Gastroesophageal sphincter (tissue), 4 donors: ENCODE results near the gene B9D1. TPM values are rescaled to one million over a fixed set of nuclear protein-coding genes. Genes with fewer than 3 reads are reported as not detected.

ENCODE experiments used
- ATAC-seq: fragments of 150-250 bp; one replicate; pipeline ENCODE4 v1.9.1; 2016; ENCODE audit warnings: mild to moderate bottlenecking, moderate library complexity
- H3K27ac ChIP-seq, 4 donors: fragments of 200-600 bp; sonication (generic) in 3 of 4; 1 replicate in 3 of 4; 2 replicates in 1 of 4; pipeline ENCODE4 v1.5.1; 2016 to 2019
- H3K27me3 ChIP-seq: fragments of 200-600 bp; sonication (generic); one replicate; pipeline ENCODE4 v1.5.1; 2019
- H3K36me3 ChIP-seq, 2 donors: fragments of 200-600 bp; sonication (generic); one replicate each; pipeline ENCODE4 v1.5.1; 2019; ENCODE audit warnings: control low read depth in 1 of 2
- H3K4me1 ChIP-seq, 3 donors: fragments of 200-600 bp; sonication (generic); 1 replicate in 2 of 3; 2 replicates in 1 of 3; pipeline ENCODE4 v1.5.1; 2016 to 2019; ENCODE audit warnings: control low read depth in 2 of 3
- H3K4me3 ChIP-seq, 2 donors: fragments of 200-600 bp; sonication (generic); one replicate each; pipeline ENCODE4 v1.5.1; 2019; ENCODE audit warnings: mild to moderate bottlenecking in 1 of 2, moderate library complexity in 1 of 2
- H3K9me3 ChIP-seq, 3 donors: fragments of 200-600 bp; sonication (generic); one replicate each; pipeline ENCODE4 v1.5.1; 2017 to 2019; ENCODE audit warnings: control low read depth in 2 of 3
- EP300 ChIP-seq: sonication (generic); formaldehyde crosslinking; IDR thresholded peaks from one replicate; pipeline ENCODE4 v1.6.1; 2017; ENCODE audit warnings: antibody characterized with exemption, mild to moderate bottlenecking
- POLR2A ChIP-seq, 2 donors: fragments of 450-650 bp; IDR thresholded peaks; one replicate each; pipeline ENCODE4 v1.6.1; 2017; ENCODE audit warnings: antibody characterized with exemption in 2 of 2, mild to moderate bottlenecking in 2 of 2, moderate library complexity in 1 of 2
- POLR2AphosphoS5 ChIP-seq: sonication (generic); formaldehyde crosslinking; IDR thresholded peaks from one replicate; pipeline ENCODE4 v1.6.1; 2017; ENCODE audit warnings: antibody characterized with exemption
- WGBS, 2 donors: methylation state at CpG; one replicate each; pipeline ENCODE4 v1.1.5; 2018; ENCODE audit warnings: low coverage in 1 of 2; 5-methylcytosine and 5-hydroxymethylcytosine counted together
- total RNA-seq, 4 donors: library from RNA; depleted of rRNA; stranded (reverse); fragments of >200 nt; gene quantifications; one replicate each; pipeline ENCODE4 v1.1.0, GENCODE V29; 2016
- TF ChIP-seq, protein P1 (sequence below), 4 experiments: fragments of 200-600 bp in 2 of 4; fragments of 450-650 bp in 2 of 4; sonication (generic) in 1 of 4; IDR thresholded peaks; one replicate each; pipeline ENCODE4 v1.5.1; 2017 to 2019; ENCODE audit warnings: antibody characterized with exemption in 4 of 4, mild to moderate bottlenecking in 2 of 4, moderate library complexity in 2 of 4

Gene B9D1
- total RNA-seq, 4 donors from 2014 or later, result 10.5 to 30.2 (median 16.2) TPM

DNA sequence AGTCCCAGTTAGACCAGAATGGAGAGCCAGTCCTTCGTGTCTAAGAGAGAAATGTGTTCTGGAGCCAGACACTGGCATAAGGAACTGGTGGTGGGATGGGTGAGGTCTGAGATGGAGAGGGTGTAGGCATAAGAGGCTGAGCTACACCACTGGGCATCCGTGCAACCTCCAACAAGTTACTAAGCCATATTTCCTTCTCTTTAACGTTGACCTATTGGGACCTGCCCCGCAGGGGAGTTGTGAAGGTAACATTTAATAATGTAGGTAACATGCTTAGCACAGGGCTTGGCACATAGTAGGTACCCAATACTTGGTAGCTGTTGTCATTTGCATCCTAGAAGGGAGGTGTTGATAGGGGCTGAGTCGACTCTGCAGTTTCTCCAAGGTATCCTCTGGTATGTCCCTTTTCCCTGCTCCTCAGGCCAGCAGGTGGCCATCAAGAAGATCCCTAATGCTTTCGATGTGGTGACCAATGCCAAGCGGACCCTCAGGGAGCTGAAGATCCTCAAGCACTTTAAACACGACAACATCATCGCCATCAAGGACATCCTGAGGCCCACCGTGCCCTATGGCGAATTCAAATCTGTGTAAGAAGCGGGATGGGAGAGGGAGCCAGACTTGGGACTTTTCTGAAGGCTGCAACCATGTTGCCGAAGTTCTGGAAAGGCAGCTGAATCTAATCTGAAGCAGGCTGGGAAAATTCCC is 17.0 kb upstream of the B9D1 start:
- WGBS, 2 donors, result 68 to 87% methylated on average over 3 to 11 of the region's 13 CpGs
- no peak for ATAC-seq
- Histone ChIP-seq H3K27ac (peak overlapping the region in 3 of 4 donors; percentile 92 to 98 (median 95)), H3K4me3 (peak overlapping the region; percentile 67 to 88), H3K36me3 (peaks cover 0 to 48% of the 10 kb centered on the region in 2 donors), H3K27me3 (no peaks in the 10 kb centered on the region), H3K9me3 (no peaks in the 10 kb centered on the region), H3K4me1 (peaks cover 0 to 75% (median 29%) of the 10 kb centered on the region in 3 donors)
- TF ChIP-seq, protein P1, sequence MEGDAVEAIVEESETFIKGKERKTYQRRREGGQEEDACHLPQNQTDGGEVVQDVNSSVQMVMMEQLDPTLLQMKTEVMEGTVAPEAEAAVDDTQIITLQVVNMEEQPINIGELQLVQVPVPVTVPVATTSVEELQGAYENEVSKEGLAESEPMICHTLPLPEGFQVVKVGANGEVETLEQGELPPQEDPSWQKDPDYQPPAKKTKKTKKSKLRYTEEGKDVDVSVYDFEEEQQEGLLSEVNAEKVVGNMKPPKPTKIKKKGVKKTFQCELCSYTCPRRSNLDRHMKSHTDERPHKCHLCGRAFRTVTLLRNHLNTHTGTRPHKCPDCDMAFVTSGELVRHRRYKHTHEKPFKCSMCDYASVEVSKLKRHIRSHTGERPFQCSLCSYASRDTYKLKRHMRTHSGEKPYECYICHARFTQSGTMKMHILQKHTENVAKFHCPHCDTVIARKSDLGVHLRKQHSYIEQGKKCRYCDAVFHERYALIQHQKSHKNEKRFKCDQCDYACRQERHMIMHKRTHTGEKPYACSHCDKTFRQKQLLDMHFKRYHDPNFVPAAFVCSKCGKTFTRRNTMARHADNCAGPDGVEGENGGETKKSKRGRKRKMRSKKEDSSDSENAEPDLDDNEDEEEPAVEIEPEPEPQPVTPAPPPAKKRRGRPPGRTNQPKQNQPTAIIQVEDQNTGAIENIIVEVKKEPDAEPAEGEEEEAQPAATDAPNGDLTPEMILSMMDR (IDR thresholded peaks at IDR 0.05), result no peak
- TF ChIP-seq POLR2A (IDR thresholded peaks at IDR 0.05) (no peak), POLR2AphosphoS5 (no peak), EP300 (no peak)

DNA sequence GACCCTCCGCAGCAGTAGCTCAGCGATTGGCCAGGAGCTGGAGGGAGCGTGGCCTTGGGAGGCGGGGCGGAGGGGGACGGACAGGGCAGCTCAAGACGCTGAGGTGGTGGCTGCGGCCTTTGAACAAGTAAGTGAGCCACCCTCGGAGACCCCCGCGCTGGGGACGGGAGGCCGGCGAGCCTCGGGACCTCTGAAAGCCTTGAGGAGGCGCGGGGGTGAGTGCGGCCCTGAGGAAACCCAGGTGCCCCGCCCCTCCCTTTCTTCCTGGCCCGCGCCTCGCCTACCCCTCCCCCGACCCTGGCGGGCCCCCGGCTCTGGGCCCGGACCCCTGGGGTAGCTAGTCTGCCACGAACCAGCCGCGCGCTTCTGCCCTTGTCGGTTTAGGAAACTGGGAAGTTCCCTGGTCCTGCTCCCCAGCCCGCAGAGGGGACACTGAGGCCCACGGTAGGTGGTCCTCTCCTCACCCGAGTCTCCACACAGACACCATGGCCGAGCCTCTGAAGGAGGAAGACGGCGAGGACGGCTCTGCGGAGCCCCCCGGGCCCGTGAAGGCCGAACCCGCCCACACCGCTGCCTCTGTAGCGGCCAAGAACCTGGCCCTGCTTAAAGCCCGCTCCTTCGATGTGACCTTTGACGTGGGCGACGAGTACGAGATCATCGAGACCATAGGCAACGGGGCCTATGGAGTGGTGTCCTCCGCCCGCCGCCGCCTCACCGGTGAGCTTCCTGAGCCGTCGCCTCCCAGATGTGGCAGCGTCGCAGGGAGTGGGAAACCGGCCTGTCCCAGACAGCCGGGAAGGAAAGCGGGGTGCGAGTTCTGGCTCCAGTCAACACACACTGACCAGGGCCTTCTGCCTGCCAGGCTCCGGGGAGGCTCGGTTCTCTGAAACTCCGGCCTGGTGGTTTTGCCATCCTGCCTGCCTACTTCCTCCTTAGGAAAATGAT is 16.2 kb upstream of the B9D1 start, which contains the start of gene MAPK7:
Gene MAPK7 (plus strand): TSS at position 83 of the 945 bp plus-strand sequence. CDS start 403 bp downstream, at position 486.
- peak in 1 of 2 donors; percentile 36 for TF ChIP-seq POLR2A (IDR thresholded peaks at IDR 0.05)
- TF ChIP-seq POLR2AphosphoS5, result peak; percentile 46
- TF ChIP-seq, protein P1 (IDR thresholded peaks at IDR 0.05), result no peak
- peaks cover 0 to 44% of the 10 kb centered on the region in 2 donors for H3K36me3 ChIP-seq
- H3K27ac ChIP-seq, result peak within 1 kb of the TSS; percentile 88 to 98 (median 94)
- no peaks in the 10 kb centered on the region for H3K27me3 ChIP-seq
- H3K9me3 ChIP-seq, result no peaks in the 10 kb centered on the region
- 7% methylated on average over 6 of the region's 69 CpGs; no CpG with 5 or more reads in 1 of the 2 donors for WGBS, 2 donors
- H3K4me1 ChIP-seq, result peaks cover 0 to 67% (median 20%) of the 10 kb centered on the region in 3 donors
- H3K4me3 ChIP-seq, result peak within 1 kb of the TSS; percentile 67 to 88
- ATAC-seq, result no peak

DNA sequence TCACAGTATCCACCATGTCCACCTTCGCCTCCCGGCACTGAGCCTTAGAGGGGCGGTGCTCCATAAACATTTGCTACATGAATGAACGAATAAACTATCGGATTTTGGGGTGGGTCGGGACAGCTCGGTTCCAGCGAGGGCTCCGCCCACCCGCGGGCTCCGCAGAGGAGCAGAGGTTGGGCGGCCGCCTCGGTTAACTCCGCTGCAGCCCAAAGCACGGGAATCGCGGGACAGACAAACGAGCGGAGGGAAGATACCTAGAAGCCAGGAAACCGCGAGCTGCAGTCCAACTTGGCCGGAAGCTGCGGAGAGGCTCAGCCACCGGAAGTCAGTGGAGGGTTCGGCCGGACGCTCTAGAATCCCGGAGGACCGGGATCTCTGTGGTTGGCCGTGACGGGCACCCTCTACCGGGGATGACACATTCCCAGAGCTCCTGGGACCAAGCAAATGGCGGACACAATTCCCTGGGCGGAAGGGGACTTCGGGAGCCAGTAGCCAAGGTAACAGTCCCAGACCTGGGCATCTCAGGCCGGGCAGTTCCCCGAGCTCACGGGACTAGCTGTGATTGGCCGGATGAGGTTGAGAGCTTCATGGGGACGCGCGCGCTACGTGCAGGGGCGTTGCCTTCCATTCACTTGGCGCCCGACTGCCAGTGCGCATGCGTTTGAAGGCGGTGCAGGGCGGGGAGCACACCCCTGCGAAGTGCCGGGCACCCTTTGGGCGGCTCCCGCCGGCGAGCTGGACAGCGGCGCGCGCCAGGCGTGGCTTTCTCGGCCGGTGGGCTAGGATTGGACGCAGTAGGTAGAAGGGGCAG is 15.3 kb upstream of the B9D1 start:
- Histone ChIP-seq H3K4me1 (peaks cover 0 to 58% (median 13%) of the 10 kb centered on the region in 3 donors), H3K27ac (peak overlapping the region; percentile 78 to 98 (median 94)), H3K27me3 (no peaks in the 10 kb centered on the region), H3K4me3 (peak overlapping the region; percentile 67 to 88), H3K36me3 (peaks cover 0 to 35% of the 10 kb centered on the region in 2 donors), H3K9me3 (no peaks in the 10 kb centered on the region)
- TF ChIP-seq, protein P1 (IDR thresholded peaks at IDR 0.05), result no peak
- peak; percentile 64 to 70 for TF ChIP-seq POLR2A (IDR thresholded peaks at IDR 0.05)
- peak; percentile 79 for TF ChIP-seq POLR2AphosphoS5
- ATAC-seq, result peak; percentile 97
- WGBS, 2 donors, result 4% methylated on average over 3 of the region's 67 CpGs; no CpG with 5 or more reads in 1 of the 2 donors

DNA sequence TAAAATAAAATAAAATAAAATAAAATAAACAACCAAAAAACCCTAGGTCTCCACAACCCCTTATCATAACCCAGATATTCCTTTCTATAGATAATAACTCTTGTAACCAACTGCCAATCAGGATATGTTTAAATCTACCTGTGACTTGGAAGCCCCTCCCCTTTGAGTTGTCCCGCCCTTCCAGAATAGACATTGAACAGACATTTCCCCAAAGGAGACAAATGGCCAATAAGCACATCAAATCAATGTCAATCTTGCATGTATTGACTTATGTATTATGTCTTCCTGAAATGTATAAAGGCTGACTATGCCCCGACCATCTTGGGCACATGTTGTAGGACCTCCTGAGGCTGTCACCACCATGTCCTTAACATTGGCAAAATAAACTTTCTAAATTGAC is 14.3 kb upstream of the B9D1 start:
- Histone ChIP-seq H3K27me3 (no peaks in the 10 kb centered on the region), H3K9me3 (no peaks in the 10 kb centered on the region), H3K4me3 (peak overlapping the region; percentile 55 to 67), H3K4me1 (peaks cover 0 to 48% (median 13%) of the 10 kb centered on the region in 3 donors), H3K27ac (peak overlapping the region; percentile 78 to 98 (median 94)), H3K36me3 (peaks cover 0 to 25% of the 10 kb centered on the region in 2 donors)
- WGBS, 2 donors, result 25 to 63% methylated on average over 2 of the region's 2 CpGs
- TF ChIP-seq POLR2A (IDR thresholded peaks at IDR 0.05) (no peak), POLR2AphosphoS5 (no peak), EP300 (no peak)
- ATAC-seq, result no peak
